GM23338 (cell line): ENCODE results near the gene ACOXL. TPM values are rescaled to one million over a fixed set of nuclear protein-coding genes. Genes with fewer than 3 reads are reported as not detected.
A peak's percentile ranks its signal among the peaks of the same experiment; 100 is the strongest.

Source experiments
- ATAC-seq: fragments of 200-7000 bp; cut with Tn5 transposase; 3 replicates; pipeline ENCODE4 v1.9.1; 2020
- DNase-seq: peaks from one replicate; pipeline ENCODE4 v3.0.0-alpha.2; 2015; ENCODE audit warnings: low spot score
- H2AFZ ChIP-seq: fragments of 200-600 bp; sonication (generic); 2 replicates; pipeline ENCODE4 v1.8.0; 2016; ENCODE audit warnings: antibody characterized with exemption, mild to moderate bottlenecking, moderate library complexity
- H3F3A ChIP-seq: fragments of 200-600 bp; sonication (generic); replicated peaks from 2 replicates; pipeline ENCODE4 v1.8.0; 2017; ENCODE audit warnings: antibody characterized with exemption, mixed run types, low read depth
- H3K27ac ChIP-seq: fragments of 200-600 bp; sonication (generic); 2 replicates; pipeline ENCODE4 v1.6.1; 2016; ENCODE audit warnings: low read depth
- H3K27me3 ChIP-seq: fragments of 200-600 bp; sonication (generic); 2 replicates; pipeline ENCODE4 v1.8.0; 2016; ENCODE audit warnings: mild to moderate bottlenecking, mixed run types, moderate library complexity; ENCODE audit not compliant: insufficient read depth
- H3K36me3 ChIP-seq: fragments of 200-600 bp; sonication (generic); 2 replicates; pipeline ENCODE4 v1.8.0; 2016; ENCODE audit warnings: mild to moderate bottlenecking; ENCODE audit not compliant: insufficient read depth
- H3K4me1 ChIP-seq: fragments of 200-600 bp; sonication (generic); 2 replicates; pipeline ENCODE4 v1.8.0; 2016; ENCODE audit warnings: mild to moderate bottlenecking, moderate library complexity; ENCODE audit not compliant: insufficient read depth
- H3K4me2 ChIP-seq: fragments of 200-600 bp; sonication (generic); 2 replicates; pipeline ENCODE4 v1.7.1; 2017; ENCODE audit warnings: mixed run types
- H3K4me3 ChIP-seq: fragments of 200-600 bp; sonication (generic); 2 replicates; pipeline ENCODE4 v1.6.1; 2016; ENCODE audit warnings: mixed run types
- H3K79me2 ChIP-seq: fragments of 200-600 bp; sonication (generic); replicated peaks from 2 replicates; pipeline ENCODE4 v1.8.0; 2017; ENCODE audit warnings: mild to moderate bottlenecking; ENCODE audit not compliant: insufficient read depth
- H3K9me2 ChIP-seq: fragments of 200-600 bp; sonication (generic); 2 replicates; pipeline ENCODE4 v1.8.0; 2017; ENCODE audit not compliant: insufficient read depth
- H4K20me1 ChIP-seq: fragments of 200-600 bp; sonication (generic); replicated peaks from 2 replicates; pipeline ENCODE4 v1.8.0; 2017; ENCODE audit warnings: mild to moderate bottlenecking; ENCODE audit not compliant: insufficient read depth
- H3K27ac Mint-ChIP-seq: 2 replicates; pipeline ENCODE4 v1.8.0; 2020; ENCODE audit warnings: inconsistent platforms, mild to moderate bottlenecking, moderate library complexity, mixed read lengths
- H3K27me3 Mint-ChIP-seq: 3 replicates; pipeline ENCODE4 v1.8.0; 2022; ENCODE audit warnings: low read depth, mild to moderate bottlenecking, moderate library complexity, mixed read lengths, inconsistent platforms; ENCODE audit not compliant: insufficient read depth, poor library complexity
- H3K36me3 Mint-ChIP-seq: 3 replicates; pipeline ENCODE4 v1.8.0; 2021; ENCODE audit warnings: low read depth, mild to moderate bottlenecking, inconsistent platforms, moderate library complexity, mixed read lengths
- H3K4me1 Mint-ChIP-seq: 3 replicates; pipeline ENCODE4 v1.8.0; 2020; ENCODE audit warnings: mild to moderate bottlenecking, inconsistent platforms, mixed read lengths
- H3K4me3 Mint-ChIP-seq: 3 replicates; pipeline ENCODE4 v1.8.0; 2021; ENCODE audit warnings: moderate library complexity, mild to moderate bottlenecking, inconsistent platforms, mixed read lengths
- H3K9me3 Mint-ChIP-seq: 3 replicates; pipeline ENCODE4 v1.8.0; 2020; ENCODE audit warnings: moderate library complexity, mild to moderate bottlenecking, inconsistent platforms, mixed read lengths
- CREB1 ChIP-seq: fragments of 250-450 bp; sonication (Bioruptor Pico); IDR thresholded peaks from 2 replicates; pipeline ENCODE4 v1.5.0; 2020; ENCODE audit warnings: low read depth, mild to moderate bottlenecking, moderate library complexity
- CTCF ChIP-seq, 2 experiments: fragments of 200-600 bp in 1 of 2; sonication (generic) in 1 of 2; conservative IDR thresholded peaks; 2 replicates each; pipeline versions ENCODE4 v1.5.1 to v1.6.1; 2016 to 2017; ENCODE audit warnings: antibody characterized with exemption in 2 of 2, low read depth in 2 of 2, mild to moderate bottlenecking in 2 of 2, moderate library complexity in 1 of 2
- EZH2 ChIP-seq: fragments of 200-600 bp; sonication (generic); IDR thresholded peaks from one replicate; pipeline ENCODE4 v1.8.0; 2017; ENCODE audit warnings: antibody characterized with exemption, mild to moderate bottlenecking, low read depth; ENCODE audit not compliant: unreplicated experiment
- EZH2phosphoT487 ChIP-seq: fragments of 200-600 bp; sonication (generic); IDR thresholded peaks from one replicate; pipeline ENCODE4 v1.8.1; 2018; ENCODE audit warnings: antibody characterized with exemption; ENCODE audit not compliant: unreplicated experiment
- JUNB ChIP-seq: IDR thresholded peaks from one replicate; pipeline ENCODE4 v1.6.1; 2016; ENCODE audit warnings: antibody characterized with exemption; ENCODE audit not compliant: unreplicated experiment
- NANOG ChIP-seq: IDR thresholded peaks from 2 replicates; pipeline ENCODE4 v1.6.1; 2016; ENCODE audit warnings: antibody characterized with exemption, borderline replicate concordance
- POLR2AphosphoS5 ChIP-seq: IDR thresholded peaks from 2 replicates; pipeline ENCODE4 v1.6.1; 2016; ENCODE audit warnings: antibody characterized with exemption, low read depth
- STAT1 ChIP-seq: IDR thresholded peaks from one replicate; pipeline ENCODE4 v1.6.1; 2016; ENCODE audit warnings: antibody characterized with exemption; ENCODE audit not compliant: unreplicated experiment
- ZNF114 ChIP-seq: fragments of 250-450 bp; sonication (Bioruptor Pico); IDR thresholded peaks from 2 replicates; pipeline ENCODE4 v1.5.0; 2020; ENCODE audit warnings: mild to moderate bottlenecking, moderate library complexity
- ZNF331 ChIP-seq: fragments of 250-450 bp; sonication (Bioruptor Pico); IDR thresholded peaks from 2 replicates; pipeline ENCODE4 v1.5.0; 2020; ENCODE audit warnings: low read depth, mild to moderate bottlenecking, moderate library complexity
- ZNF462 ChIP-seq: fragments of 250-450 bp; sonication (Bioruptor Pico); IDR thresholded peaks from 2 replicates; pipeline ENCODE4 v1.5.0; 2020; ENCODE audit warnings: mild to moderate bottlenecking, moderate library complexity
- polyA plus RNA-seq: library from polyadenylated mRNA; unstranded; fragments of >200 nt; fragmentation: Nextera tagmentation; extraction: Ambion mirVana; gene quantifications from 2 replicates; pipeline ENCODE4 v1.2.1, GENCODE V29; 2016
- total RNA-seq: library from RNA; depleted of rRNA; stranded (reverse); fragments of >200 nt; shearing (Covaris generic); gene quantifications from 2 replicates; pipeline ENCODE4 v1.2.3, GENCODE V29; 2014
- TF ChIP-seq, protein P1 (sequence below): IDR thresholded peaks from 2 replicates; pipeline ENCODE4 v1.6.1; 2016; ENCODE audit warnings: antibody characterized with exemption
- TF ChIP-seq, protein P2 (sequence below): IDR thresholded peaks from one replicate; pipeline ENCODE4 v1.6.1; 2018; ENCODE audit warnings: antibody characterized with exemption; ENCODE audit not compliant: unreplicated experiment

Gene ACOXL
- total and polyA plus RNA-seq, 2 experiments from 2014 or later = 9.0 to 14.7 TPM

DNA sequence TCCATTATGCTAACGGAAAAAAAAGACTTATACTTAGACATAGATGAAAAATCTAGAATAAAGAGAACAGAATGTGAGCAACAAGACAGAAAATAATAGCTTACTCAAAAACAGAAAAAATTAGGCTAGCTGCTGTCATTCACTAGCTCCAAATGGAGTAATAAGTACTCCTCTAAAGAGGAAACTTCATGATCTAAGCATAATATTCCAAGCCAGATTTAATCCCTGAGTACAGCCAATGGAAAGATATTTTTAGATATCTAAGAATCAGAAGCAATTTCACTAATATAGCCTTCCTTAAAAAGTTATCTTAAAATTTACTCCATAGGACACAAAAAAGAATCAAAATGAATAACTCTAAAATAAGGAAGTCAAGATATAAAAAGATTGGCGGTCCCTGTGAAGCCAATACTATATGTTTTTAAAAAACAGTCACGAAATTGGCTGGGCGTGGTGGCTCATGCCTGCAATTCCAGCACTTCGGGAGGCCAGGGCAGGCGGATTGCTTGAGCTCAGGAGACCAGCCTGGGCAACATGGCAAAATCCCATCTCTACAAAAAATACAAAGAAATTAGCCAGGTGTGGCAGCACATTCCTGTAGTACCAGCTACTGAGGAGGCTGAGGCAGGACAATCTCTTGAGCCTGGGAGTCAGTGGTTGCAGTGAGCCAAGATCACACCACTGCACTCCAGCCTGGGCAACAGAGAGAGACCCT lies 265.1 kb downstream of the ACOXL start:
- TF ChIP-seq EZH2phosphoT487 (no peak), ZNF331 (no peak), ZNF114 (no peak), CTCF (conservative IDR thresholded peaks at IDR 0.05; ENCODE audit: low read depth in 2 of 2) (no peak), POLR2AphosphoS5 (no peak), STAT1 (no peak), JUNB (no peak), EZH2 (no peak), NANOG (no peak), CREB1 (CRISPR knock-in tag) (no peak), ZNF462 (CRISPR knock-in tag) (no peak)
- TF ChIP-seq, protein P1, sequence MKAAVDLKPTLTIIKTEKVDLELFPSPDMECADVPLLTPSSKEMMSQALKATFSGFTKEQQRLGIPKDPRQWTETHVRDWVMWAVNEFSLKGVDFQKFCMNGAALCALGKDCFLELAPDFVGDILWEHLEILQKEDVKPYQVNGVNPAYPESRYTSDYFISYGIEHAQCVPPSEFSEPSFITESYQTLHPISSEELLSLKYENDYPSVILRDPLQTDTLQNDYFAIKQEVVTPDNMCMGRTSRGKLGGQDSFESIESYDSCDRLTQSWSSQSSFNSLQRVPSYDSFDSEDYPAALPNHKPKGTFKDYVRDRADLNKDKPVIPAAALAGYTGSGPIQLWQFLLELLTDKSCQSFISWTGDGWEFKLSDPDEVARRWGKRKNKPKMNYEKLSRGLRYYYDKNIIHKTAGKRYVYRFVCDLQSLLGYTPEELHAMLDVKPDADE = no peak
- TF ChIP-seq, protein P2, sequence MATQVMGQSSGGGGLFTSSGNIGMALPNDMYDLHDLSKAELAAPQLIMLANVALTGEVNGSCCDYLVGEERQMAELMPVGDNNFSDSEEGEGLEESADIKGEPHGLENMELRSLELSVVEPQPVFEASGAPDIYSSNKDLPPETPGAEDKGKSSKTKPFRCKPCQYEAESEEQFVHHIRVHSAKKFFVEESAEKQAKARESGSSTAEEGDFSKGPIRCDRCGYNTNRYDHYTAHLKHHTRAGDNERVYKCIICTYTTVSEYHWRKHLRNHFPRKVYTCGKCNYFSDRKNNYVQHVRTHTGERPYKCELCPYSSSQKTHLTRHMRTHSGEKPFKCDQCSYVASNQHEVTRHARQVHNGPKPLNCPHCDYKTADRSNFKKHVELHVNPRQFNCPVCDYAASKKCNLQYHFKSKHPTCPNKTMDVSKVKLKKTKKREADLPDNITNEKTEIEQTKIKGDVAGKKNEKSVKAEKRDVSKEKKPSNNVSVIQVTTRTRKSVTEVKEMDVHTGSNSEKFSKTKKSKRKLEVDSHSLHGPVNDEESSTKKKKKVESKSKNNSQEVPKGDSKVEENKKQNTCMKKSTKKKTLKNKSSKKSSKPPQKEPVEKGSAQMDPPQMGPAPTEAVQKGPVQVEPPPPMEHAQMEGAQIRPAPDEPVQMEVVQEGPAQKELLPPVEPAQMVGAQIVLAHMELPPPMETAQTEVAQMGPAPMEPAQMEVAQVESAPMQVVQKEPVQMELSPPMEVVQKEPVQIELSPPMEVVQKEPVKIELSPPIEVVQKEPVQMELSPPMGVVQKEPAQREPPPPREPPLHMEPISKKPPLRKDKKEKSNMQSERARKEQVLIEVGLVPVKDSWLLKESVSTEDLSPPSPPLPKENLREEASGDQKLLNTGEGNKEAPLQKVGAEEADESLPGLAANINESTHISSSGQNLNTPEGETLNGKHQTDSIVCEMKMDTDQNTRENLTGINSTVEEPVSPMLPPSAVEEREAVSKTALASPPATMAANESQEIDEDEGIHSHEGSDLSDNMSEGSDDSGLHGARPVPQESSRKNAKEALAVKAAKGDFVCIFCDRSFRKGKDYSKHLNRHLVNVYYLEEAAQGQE = no peak
- Histone ChIP-seq H4K20me1 (no peaks in the 10 kb centered on the region), H3K36me3 (no peaks in the 10 kb centered on the region), H3K27me3 (no peaks in the 10 kb centered on the region), H3F3A (no peaks in the 10 kb centered on the region), H3K4me2 (no peak overlapping the region), H3K27ac (no peak overlapping the region), H3K79me2 (no peaks in the 10 kb centered on the region), H2AFZ (no peak overlapping the region), H3K9me2 (peaks cover 10% of the 10 kb centered on the region), H3K4me1 (peaks cover 11% of the 10 kb centered on the region), H3K4me3 (no peak overlapping the region)
- Mint-ChIP-seq H3K27me3 (no peaks in the 10 kb centered on the region), H3K4me3 (no peak overlapping the region), H3K4me1 (peaks cover 12% of the 10 kb centered on the region), H3K36me3 (peaks cover 3% of the 10 kb centered on the region; the same call in 1 of the 3 replicates), H3K27ac (no peak overlapping the region), H3K9me3 (no peaks in the 10 kb centered on the region)
- DNase-seq (peak; percentile 14), ATAC-seq (no peak)
